Melanocyte of skin (primary cell): ENCODE measurements around the gene NRP1. TPM values are rescaled to one million over a fixed set of nuclear protein-coding genes. Genes with fewer than 3 reads are reported as not detected.

ENCODE experiments used
- small RNA-seq, 2 donors: library from RNA; depleted of rRNA; stranded (forward); fragments of <200 nt; gene quantifications; one replicate each; pipeline ENCODE3, GENCODE V24; 2012
- total RNA-seq, 2 donors: library from RNA; depleted of rRNA; stranded (reverse); fragments of >200 nt; gene quantifications; 2 replicates each; pipeline ENCODE4 v1.2.3, GENCODE V29; 2012

NRP1 gene
- 1 to 10 TPM; 1.4 to 2.0 TPM for total RNA-seq

DNA sequence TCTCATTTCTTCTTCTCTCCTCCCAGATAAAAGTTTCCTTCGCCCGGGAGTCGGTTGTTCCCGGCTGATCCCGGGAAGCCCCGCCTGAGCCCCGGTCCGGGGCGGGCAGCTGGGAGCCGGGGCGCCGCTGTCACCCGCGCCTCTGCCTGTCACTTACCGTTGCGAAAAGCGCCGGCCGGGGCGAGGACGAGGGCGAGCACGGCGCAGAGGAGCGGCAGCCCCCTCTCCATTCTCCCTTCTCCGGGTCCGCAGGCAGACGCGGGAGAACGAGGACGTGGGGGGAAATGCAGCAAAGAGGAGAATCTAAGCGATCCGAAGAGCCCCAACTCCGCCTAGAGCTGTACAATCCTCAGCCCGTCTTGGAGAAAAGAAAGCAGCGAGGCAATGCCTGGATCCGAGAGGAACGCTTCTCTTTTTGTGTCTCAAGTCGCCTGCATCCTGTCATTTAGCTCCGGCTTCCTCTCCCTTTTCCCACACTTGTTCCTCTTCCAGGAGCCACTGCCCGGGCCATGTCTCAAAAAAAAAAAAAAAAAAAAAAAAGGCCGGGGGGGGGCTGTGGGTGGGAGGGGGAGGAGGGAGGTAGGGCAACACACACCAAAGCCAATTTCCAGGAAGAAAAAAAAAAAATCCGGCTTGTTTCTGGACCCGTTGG lies at the start of gene NRP1:
Gene NRP1, minus strand, starts transcription at position 515 of the 652 bp plus-strand sequence. Its CDS starts 285 bp downstream, at position 230.

Small RNA genes within 50 kb of the gene (small RNA-seq; reads per million reads assigned to genes)
- 0 reads per million in 2 donors for gene AL353600.1
- 0 reads per million in 2 donors for gene RN7SL398P
